CMK (cell line): ENCODE data around the gene RAD9B.
"Not testable (repeated sequence)": the region's sequence is repeated elsewhere in the genome, so short reads cannot be mapped to it uniquely, and the experiment has no call there.

Experiments
- DNase-seq: peaks from one replicate; pipeline ENCODE4 v3.0.0-alpha.2; 2010; ENCODE audit warnings: low read depth

RAD9B gene

DNA sequence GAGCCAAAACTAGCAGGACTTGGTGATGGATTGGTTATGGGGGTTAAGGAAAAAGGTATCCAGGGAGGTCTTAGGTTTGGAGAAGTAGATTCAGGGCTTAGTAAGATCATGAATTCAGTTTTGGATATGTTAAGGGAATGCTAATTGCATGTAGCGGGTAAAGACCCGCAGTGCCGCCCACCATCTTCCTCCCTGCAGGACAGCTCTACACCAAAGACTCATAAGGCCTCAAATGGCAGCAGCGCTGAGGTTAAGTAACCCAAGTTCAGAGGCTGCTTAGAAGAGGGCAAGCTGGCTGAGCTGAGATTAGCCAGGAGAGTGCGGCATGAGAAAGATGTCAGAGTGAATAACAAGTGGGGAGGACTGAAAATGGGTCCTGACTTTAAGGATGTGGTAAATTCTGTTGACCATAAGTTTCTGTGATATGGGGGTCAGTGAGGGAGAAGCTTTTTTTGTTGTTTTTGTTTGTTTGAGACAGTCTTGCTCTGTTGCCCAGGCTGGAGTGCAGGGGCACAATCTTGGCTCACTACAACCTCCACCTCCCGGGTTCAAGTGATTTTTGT is 26.2 kb downstream of the RAD9B start:
- no peak for DNase-seq

DNA sequence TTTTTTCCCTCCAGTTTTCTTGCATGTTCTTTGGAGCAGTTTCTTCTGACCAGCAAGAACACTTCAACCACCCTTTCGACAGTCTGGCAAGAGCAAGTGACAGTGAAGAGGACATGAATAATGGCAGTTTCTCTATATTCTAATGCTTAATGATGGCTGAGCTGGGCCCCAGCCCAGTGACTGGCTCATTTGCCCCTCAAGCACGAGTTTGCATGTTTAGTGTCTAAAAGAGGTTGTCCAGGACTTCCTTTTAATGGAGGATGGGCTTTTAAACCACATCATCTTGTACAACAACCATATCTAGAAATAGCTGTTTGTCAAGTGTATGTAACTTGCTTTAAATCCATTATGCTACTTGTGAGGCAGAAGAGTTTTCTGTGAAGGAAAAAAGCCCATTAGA is 28.4 kb downstream of the RAD9B start:
- no peak for DNase-seq

DNA sequence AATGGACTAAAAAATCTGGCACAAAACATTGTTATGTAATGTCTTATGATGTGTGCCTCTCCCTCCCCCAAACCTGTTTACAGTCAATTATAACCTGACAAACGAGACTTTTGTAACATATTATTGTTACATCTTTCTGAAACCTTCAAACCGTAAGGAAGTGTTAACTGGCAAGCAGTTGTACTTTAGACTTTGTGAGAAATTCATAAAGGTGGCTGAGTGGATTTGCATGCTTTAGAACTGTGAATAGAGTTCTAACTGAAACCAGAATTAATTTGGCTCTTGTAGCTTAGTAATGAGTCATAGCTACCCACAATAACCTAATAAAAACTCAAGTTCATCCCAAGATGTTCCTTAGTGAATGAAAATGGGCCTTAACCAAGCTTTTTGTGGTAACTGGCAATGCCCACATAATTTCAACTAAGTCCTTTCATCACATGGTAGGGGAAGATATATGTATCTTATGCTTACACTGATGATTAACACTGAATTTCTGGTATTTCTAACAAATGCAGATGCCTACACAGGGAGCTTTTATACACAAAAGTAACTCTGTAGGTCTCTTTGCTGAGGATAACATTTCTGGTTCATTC is 29.7 kb downstream of the RAD9B start:
- DNase-seq = no peak

DNA sequence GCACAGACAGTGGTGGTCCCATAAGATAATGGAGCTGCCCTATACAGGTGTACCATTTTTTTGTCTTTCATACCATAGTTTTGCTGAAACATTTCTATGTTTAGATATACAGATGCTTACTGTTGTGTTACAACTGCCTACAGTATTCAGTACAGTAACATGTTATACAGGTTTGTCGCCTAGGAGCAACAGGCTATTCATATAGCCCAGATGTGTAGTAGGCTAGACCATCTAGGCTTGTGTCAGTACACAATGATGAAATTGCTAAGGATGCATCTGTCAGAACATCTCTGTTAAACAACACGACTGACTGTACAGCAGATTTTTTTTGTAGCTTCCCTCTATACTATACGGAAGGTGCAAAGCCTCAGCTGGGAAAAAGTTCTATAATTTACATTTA is 30.5 kb downstream of the RAD9B start:
- no peak for DNase-seq

DNA sequence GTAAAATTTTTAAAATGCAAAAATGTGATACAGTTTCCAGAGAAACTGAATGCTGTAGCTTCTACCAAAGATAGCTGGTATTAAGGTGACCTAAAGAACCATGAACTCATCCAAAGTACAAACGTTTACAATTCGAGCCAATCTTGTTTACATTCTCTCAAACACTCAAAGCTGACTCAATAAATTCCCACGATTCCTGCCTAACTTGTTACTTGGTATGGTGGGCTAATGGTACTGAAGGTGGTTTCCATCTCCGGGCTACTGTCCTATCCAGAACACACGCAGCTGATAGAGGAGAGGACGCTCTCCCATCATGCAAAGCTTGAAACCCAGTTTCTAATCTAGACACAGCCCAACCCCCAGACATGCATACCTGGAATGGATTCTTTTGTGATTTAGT is 31.5 kb downstream of the RAD9B start:
- no peak for DNase-seq

DNA sequence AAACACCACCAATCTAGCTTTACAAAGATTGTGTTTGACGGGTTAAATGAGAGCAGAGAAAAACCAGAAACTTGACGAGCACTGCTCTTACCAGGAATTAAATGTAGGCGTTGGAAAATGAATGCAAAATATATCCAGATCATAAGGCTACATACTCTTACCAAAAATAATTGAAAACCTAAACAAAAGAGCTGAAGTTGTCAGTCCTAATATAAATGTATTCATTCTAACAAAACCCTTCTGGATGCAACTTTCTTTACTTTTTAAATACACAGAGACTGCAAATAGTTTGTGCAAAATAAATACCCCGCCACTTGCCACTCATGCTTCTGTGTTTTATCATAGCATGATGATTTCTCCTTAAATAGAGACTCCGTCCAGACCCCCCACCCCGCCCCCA is 32.7 kb downstream of the RAD9B start:
- no peak for DNase-seq

DNA sequence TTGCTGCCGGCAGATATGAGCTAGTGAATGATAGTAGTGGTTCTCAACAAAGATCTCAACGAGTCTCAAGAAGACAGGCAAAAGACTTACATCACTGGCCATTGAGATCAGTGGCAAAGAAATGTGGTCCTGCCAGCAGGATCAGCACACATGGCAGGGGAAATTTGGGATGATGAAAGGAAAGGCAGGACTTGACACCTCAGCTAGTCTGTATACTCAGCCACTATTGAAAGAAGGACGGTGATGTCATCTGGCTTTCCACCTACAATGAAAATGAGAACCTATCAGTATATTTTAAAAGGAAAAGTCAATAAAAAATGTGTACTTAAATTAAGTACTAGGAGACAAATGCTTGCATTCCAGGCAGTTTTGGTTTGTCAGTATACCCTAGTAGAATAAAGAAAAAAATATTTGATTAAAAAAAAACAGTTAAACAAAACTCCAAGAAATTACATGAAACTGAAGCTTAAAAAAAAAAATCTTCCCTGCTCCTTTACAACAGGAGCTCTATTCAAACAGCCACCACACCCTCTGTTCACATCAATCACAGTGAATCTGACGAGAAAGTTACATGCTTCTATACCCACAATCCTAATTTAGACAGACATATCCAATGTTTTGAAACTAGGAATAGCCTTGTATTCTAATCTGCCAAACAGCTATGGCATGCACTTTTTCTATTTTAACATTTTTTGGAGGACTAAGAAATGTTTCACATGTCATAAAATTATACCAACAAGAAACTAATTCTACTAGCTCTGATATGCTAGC is 34.9 kb downstream of the RAD9B start:
- no peak for DNase-seq

DNA sequence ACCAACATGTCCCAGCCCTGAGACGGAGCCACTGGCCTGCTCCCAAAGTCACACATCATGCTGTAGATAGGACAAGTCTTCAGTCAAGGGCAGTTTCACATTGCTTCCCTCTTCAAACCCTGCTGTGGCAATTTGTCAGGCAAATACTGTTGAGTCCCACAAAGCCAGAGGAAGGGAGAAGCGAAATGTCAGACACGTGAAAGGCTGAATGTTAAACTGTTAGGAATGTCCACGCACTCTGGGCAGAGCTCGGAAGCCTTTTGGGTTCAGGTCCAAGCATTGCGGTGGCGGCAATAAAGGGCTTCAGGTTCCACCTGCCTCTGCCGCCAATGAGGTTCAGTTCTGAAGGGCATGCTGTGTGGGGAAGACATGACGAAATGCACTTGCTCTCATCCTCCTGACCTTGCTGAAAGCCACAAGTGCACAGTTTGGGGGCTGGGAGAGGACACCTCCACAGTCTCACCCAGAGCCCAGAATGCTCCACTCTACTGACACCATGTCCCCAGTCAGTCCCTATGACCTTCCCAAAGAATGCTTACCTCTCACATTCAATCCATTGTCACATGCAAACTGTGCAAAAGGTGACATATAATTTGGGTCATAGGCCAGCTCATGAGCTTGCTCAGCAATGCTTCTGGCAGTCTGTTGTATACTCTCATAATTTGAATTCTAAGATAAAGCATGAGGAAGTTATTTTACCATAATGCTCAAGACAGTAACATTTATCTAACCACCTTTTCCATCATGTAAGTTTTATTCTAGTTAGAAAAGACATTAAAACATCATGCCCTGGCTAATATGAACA is 35.7 kb downstream of the RAD9B start:
- DNase-seq = no peak

DNA sequence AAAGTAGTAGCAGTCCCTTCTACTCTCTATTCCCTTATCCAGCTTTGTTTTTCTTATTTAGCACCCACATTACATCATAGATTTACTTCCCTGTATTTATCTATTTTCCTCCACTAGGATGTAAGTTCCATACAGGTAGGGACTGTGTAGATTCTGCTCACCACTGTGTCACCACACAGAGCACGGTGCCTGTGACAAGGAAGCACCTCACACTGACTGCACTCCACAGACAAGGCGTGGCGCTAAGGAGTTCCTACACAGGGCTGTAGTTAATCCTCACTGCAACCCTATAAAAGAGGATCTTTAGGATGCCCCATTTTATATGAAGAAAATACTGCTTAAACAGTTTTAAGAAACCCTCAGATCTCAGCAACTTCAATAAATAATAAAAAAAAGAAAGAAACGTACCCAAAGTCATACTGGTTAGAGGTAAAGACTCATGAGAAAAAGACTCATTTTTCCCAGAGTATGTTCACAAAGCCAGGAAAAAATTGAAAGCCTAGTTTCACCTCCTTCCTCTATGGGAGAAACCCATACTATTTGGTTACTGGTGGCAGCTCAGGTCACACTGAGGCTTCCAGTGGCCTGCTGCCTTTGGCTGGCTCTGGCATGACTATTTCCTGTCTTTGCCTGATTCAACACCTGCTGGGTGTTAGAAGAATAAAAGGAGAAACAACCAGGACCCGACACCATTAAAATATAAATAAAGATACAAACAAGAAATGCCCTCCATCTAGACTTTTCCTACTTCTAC is 36.9 kb downstream of the RAD9B start:
- no peak for DNase-seq

DNA sequence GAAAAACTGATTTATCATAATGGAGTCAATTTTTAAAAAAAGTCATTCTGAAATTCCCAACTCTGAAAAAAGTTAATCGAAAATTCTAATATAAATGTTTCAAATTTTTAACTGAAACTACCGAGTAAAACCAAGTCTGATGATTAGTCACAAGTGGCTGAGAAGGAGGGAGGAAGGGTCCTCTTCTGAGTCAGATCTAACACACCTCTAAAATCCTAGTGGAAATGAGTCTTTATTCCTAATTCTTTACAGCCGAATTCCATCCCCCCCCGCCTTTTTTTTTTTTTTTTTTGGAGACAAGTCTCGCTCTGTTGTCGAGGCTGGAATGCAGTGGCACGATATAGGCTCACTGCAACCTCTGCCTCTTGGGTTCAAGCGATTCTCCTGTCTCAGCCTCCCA is 37.9 kb downstream of the RAD9B start:
- no peak for DNase-seq

DNA sequence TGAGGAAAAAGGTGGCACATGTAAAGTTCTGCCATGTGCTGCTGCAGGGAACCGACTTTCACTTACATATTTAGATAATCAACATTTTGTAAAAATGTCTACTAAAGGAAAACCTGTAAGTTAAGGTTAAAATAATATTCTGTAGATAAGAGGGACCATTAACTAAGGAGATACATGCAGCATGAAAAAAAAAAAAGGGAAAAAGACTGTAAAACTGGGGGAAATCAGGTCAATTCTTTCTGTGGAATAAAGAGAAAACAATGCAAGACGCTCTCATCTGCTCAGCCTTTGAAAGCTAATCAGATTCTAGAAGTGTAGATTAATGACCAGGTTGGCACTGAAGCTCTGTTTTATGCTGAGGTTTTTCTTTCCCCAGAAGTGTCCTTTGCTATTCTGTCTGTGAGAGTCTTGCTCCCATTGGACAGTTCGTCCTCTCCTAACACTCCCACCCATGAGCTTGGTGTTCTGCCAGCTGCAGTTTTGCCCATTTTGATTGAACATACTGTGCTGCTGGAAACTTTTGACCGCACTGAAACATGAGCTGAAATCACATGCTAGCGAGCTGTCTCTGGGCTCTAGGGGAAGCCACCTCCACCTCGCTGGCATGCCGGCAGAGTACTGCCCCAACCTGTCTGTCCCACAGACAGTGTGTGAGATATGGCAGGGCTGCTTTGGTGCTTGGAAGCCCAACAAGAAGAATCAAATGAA is 41.3 kb downstream of the RAD9B start:
- no peak for DNase-seq

DNA sequence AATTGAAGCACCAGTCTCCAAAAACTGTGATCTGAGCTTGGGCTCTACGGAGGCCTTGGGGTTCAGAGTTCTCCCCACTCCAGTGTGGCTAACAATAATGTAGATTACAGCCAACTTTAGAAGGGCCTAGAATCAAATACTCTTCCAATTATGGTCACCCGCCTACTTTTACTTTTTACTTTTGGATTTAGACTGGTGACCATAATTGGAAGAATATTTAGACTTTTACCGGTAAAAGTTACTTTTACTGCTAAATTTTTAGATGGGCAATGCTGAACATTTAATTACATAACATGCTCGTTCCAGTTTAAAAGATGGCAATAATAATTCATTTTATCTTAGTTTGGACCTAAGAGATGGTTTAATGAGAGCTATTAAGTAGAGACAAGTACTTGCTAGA is 41.8 kb downstream of the RAD9B start:
- no peak for DNase-seq

DNA sequence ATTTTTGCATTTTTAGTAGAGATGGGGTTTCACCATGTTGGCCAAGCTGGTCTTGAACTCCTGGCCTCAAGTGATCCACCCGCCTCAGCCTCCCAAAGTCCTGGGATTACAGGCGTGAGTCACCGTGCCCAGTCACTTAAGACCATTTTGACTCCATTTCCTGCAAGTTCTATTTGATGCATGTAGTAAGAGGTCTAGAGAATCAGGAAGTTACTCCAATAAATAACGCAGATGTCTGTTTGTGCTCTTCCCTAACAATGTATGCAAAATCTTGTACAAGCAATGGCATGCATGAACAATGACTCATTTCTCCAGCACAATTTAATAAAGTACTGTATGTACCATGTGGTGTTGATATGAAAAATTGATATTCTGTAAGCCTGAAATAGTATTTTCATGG is 43.1 kb downstream of the RAD9B start:
- DNase-seq = not testable (repeated sequence)

DNA sequence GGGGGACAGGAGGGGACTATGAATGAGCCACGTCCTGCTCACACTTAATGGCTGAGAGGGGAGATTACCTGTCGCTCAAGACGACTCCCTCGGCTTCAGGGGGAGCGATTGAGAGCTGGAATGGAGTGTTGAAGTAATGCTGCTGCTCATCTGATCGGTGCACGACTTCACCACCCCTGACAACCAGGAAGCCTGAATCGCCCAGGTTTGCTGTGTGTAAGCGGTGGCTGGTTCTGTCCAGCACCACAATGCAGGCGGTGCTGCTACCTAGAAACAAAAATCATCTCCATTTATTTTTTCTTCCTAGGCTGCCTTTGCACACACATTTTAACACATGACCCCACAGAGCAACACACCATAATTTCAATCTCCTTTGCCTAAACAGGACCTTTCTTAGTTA is 43.7 kb downstream of the RAD9B start:
- DNase-seq = no peak

DNA sequence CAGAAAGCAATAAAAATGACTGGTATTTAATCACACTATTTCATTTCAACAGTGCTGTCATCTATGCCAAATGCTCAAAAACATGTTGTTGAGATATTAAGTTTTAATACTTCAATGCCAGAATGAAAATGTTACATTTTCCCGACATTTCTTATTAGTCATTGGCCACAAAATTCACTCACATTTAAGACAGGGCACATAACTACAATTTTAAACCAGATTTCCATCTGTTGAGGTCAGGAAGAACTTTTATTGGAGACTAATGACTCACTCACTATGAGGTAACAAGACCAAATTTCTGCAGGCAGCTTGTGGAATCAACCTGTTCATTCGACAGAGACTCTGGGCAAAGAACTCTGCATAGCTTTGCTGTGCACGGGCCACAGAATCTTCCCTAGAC is 44.2 kb downstream of the RAD9B start:
- no peak for DNase-seq

DNA sequence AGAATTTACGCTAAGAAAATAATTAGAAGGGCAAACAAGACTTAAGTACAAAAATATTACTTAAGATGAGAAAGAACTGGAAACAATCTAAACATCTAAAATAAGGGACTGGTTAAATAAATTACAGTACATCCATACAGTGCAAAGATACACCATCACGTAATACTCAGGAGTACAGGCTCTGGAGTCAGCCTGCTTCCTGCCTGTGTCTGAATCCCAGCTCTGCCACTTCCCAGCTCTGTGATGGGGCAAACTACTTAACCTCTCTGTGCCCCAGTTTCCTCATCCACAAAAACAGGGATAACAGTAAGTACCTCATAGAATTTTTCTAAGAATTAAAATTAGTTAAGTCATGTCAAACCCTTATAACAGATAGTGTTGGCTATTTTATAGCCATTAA is 45.0 kb downstream of the RAD9B start:
- DNase-seq = no peak

DNA sequence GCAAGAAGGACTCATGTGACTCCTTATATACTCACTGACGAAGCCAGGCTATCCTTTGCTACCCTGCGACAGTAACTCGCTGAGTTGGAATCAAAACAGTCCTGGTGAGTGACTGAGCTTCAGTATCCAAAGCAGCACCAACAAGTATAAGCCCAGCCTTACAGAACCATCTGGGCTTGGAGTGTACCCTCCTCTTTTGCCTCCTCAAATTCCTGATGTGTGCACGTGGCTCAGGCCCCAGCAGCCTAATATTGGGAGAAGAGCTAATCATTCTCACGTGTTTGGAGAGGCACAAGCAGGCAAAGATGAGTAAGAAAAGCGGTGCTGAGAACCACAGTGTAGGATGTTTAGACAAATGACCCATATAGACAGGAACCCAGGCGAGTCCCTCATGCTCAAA is 46.5 kb downstream of the RAD9B start:
- DNase-seq = no peak

DNA sequence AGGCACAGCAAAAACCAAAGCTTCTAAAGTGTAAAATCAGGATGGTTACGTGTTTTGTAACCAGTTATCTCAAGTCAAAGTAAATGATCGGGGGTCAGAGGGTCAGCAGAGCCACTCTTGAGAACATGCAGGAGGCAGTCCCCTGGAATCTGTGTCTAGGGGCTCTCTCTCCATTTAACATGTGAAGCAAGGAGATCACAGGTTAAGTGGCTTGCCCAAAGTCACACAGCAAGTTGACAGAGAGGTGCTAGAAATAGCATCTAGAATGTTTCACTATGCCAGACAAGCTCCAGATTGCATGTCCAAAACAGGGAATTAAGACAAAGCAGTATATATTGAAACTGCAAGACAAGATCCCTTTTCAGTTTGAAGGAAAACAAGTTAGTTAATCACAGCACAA is 47.6 kb downstream of the RAD9B start:
- DNase-seq = no peak

DNA sequence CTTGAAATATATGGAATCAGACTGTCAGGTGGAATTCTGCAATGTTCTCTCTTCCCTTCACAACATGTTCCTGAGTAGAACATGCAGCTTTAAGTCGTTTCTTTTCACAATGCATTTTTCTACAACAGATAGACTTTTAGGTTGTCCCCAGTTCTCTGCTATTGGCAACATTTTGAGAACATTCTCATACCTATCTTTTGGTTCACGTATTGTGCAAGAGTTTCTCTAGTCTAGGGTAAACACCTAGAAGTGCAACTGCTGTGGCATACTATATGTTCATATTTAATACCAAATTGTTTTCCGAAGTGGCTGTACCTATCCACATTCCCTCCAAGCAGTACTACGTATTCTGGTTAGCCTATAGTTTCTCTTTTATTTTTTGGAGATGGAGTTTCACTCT is 48.9 kb downstream of the RAD9B start:
- no peak for DNase-seq
